HPDE6-E6E7 (cell line): ENCODE results near the gene PTDSS2.
A peak's percentile ranks its signal among the peaks of the same experiment; 100 is the strongest.

Experiments
- DNase-seq: peaks from one replicate; pipeline ENCODE4 v3.0.0; 2011; ENCODE audit warnings: missing footprints; ENCODE audit errors: extremely low spot score

PTDSS2 gene

DNA sequence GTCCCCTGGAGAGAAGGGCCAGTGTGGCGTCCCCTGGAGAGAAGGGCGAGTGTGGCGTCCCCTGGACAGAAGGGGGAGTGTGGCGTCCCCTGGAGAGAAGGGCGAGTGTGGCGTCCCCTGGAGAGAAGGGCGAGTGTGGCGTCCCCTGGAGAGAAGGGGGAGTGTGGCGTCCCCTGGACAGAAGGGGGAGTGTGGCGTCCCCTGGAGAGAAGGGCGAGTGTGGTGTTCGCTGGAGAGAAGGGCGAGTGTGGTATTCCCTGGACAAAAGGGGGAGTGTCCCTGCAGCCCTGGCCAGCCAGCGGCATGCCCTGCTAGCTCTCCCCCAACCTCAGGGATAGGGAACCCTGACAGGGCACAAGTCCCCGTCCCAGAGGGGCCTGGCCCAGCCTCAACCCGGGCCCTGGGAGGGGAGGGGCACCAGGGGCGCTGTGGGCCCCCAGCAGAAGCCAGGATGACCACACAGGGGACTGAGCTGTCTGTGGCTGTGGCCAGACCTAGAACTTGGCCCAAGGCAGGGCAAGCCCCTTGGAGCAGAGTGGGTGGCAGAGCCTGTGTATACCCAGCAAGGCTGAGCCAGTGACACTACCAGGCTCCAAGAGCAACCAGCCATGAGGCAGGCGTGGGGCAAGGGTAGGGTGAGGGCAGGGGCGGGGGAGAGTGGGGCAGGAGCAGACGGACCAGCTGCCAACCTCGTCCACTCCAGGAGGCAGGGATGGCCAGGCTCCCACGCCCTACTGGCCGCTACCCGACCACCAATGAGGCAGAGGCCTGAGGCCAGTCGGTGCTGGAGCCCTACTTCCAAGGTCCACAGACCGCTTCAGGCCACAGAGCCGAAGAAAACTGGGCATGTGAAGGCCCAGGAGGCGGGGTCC, 81.1 kb downstream of the PTDSS2 start:
- DNase-seq, result no peak

DNA sequence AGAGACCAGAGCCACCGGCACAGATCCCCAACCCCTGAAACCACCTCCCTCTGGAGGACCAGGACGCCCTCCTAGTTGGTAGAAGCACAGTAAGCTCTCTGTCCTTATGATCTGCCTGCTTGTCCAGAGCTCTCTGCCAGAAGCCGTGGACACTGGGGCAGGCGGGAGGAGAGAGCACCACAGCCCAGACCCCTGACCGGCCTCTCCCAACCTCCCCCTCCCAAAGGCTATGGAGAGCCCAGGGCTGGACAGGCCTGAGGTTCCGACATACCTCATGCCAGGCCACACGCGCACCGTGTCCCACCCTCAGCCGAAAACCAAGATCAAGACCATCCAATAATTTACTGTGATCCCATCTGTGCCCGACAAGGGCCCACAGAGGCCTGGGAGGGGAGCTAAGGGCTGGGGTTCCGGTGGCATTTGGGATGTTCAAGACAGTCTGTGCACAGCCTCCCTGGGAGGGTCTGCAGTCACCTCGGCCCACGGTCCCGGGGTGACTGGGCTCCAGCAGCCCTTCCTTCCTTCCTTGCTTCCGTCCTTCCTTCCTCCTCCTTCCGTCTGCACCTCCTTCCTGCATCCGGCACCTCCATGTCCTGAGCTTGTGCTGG, 81.9 kb downstream of the PTDSS2 start:
- DNase-seq, result no peak

DNA sequence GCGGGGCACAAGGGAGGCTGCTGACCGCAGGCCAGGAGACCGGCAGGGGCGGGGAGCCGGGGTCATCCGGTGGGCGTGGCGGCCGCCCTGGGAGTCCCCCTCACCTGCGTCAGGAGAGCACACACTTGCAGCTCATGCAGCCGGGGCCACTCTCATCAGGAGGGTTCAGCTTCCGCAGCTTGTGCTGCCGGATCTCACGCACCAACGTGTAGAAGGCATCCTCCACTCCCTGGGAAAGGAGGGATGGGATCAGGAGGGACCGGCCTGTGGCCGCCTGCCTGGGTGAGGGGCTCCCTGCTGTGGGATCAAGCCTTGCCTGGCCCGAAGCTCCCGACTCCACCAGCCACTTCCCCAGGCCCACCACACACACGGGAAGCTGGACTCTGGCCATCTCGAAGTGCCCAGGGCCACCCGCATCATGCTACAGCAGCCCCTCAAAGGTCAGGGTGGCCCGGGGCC, 82.5 kb downstream of the PTDSS2 start:
- DNase-seq, result no peak

DNA sequence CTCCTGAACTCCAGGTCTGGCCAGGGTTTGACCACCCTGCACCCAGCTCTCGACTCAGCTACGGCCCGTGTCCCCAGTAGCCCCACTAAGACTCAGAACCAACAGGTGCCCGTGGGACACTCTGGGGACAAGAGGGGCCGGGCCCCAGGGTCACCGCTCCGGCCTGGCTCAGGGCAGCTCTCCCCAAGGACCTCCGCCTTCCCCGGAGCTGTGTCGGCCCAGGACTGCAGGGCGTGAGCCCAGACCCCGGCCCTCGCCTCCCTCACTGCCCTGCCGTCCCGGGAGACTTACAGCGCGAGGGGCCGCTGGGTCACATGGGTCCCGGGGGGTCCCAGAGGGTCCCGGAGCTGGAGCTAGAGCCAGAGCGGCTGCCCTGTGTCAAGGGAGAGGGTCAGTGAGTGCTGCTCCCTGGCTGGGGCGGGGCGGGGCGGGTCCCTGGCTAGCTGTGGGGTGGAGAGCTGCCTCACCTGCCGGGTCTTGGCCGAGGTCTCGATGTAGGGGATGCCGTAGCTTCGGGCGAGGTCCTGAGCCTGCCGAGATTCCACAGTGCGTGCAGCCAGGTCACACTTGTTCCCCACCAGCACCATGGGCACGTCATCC, 83.0 kb downstream of the PTDSS2 start:
- DNase-seq, result no peak

DNA sequence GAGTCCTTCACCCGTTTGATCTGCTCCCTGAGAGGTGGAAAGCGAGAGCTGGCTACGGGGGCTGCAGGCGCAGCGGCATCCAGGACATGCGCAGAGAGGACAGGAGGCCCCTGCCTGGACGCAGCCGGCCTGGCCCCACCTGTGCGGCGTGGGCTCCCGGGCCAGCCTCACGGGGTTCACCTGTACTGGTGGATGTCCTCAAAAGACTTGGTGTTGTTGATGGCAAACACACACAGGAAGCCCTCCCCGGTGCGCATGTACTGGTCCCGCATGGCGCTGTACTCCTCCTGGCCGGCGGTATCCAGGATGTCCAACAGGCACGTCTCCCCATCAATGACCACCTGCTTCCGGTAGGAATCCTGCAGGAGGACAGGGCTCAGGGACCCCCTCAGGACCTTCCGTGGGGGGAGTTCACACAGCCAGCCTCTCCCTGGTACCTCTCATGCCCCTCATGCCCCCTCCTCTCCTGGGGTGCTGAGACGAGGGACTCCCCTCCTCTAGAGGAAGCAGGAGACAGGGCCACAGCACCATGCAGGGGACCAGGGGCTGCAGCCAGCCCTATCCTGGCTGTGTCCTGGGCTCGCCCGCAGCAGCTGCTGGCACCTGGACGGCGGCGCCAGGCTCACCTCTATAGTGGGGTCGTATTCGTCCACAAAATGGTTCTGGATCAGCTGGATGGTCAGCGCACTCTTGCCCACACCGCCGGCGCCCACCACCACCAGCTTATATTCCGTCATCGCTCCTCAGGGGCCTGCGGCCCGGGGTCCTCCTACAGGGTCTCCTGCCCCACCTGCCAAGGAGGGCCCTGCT, 83.7 kb downstream of the PTDSS2 start:
- no peak for DNase-seq

DNA sequence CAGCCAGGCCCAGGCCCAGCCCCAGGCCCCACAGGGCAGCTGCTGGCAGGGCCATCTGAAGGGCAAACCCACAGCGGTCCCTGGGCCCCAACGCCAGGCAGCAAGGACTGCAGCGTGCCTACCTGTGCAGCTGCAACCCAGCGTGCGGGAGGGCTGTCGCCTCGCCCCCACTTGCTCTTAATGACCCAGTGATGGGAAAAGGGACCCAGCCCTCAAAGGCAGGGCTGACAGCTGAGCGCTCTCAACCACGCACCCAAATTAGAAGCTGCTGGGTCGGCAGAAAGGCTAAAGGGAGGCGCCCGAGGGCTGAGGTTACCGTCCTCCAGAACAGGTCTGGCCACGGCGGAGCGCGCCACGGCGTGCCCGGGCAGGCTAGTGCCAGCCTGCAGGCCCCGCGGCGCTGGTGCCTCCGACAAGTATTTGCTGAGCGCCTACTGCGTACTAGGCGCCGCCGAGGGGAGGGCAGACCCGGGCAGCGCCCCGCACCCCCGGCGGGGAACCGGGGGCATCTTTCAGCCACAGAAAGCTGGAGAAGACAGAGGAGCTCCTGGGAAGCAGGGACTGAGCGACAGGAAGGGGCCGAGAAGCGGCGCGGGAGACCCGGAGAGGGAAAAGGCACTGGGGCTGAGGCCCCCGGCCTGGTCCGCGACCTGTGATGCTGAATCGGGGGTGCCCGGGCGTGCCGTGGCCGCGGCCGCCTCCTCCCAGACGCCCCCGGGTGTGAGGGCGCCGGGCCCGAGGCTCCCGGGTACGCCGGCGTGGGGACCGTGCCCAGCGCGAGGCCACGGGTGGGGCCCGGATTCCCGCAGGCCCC, 84.5 kb downstream of the PTDSS2 start:
- peak; percentile 76 for DNase-seq

DNA sequence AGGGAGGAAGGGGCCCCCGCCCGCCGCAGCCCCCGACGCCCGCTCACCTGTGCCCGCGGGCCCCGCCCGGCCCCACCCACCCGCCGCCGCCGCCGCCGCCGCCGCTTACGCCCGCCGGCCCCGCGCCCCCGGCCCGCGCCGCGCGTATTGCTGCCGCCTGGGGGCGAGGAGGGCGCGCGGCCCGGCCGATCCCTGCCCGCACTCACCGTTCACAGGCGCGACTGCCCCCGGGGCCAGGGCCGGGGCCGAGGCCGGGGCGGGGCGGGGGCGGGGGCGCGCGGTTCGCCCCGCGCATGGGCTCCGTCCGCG, 85.1 kb downstream of the PTDSS2 start:
- DNase-seq, result peak; percentile 22

DNA sequence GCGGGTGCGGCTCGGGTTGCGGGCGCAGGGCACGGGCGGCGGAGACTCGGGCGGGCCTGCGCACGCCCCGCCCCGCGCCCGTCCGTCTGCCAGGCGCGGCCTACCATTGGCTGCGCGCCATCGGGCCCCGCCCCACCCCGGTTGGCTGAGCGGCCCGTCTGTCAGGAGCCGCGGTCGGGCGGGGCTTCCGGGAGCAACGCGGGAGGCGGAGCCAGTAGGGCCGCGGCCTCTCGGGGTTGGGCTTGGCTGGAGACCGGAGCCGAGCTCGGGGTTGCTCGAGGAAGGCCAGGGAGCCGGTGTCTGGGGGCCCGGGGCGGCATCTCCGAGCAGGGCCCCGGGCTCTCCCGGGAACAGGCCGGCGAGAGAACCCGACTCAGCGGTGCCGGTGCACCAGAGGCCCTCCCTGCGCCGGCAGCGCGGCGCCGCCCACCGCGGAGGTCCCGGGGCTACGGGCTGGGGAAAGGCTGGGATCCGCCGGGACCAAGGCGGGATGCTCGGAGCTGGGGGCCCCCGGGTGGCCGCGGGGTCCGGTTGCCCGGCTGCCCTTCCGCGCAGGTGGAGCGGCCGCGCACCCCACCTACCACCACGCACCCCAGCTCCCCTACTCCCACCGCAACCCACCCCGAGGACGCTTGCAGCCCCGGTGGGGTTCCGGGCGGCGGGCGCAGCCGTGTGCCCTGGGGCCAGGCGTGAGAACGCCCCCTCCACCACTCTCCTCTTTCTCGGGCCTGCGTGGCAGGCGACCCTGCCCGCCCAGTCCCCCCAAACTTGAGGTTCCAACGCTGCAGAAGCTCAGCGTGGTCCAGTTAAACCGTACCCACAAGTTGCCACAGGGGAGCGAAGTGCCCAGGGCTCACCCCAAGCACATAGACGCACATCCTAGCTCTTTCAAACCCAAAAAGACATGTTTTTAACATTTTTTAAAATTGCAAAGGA, 85.7 kb downstream of the PTDSS2 start, which contains the start of gene HRAS:
Gene HRAS (minus strand): TSS at position 58 of the 936 bp plus-strand sequence.
- DNase-seq, result peak; percentile 97

DNA sequence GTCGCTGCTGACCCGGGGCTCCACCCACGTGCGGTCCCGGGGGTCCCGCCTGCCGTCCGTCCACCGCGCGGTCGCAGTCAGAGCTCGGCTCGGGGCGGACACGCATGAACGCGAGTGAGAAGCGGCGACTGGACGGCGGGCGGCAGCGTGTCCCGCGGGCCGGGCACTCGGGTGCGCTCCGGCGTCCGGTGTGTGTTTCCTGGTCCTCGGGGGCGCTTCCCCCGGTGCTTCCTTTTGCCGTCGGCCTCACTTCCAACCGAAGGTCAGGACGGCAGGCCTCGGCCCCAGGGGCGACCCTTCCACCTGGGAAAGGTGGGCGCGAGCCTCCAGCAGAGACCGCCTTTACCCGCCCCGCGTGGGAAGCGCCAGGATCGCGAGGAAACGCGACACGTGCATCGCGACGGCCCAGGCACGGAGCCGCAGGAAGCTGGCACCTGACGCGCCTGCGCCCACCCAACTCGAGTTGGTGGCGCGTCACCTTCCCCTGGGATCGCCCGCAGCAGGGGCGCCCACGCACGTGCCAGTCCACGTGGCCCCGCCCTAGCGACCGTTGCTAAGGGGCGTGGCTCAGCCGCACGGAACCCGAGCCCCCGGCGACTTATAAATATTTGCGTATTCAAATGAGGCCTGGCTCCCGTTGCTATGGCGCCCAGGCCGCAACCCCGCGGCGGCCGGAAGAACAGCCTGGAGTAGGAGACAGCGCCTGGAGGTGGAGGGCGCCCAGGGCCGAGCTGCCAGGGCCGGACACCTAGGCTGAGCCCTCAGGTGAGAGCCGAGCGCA, 87.0 kb downstream of the PTDSS2 start, which contains the start of gene LRRC56:
Gene LRRC56 (plus strand): TSS at position 687 of the 781 bp plus-strand sequence. CDS start 3,158 bp downstream, outside the sequence.
- DNase-seq, result peak; percentile 83

DNA sequence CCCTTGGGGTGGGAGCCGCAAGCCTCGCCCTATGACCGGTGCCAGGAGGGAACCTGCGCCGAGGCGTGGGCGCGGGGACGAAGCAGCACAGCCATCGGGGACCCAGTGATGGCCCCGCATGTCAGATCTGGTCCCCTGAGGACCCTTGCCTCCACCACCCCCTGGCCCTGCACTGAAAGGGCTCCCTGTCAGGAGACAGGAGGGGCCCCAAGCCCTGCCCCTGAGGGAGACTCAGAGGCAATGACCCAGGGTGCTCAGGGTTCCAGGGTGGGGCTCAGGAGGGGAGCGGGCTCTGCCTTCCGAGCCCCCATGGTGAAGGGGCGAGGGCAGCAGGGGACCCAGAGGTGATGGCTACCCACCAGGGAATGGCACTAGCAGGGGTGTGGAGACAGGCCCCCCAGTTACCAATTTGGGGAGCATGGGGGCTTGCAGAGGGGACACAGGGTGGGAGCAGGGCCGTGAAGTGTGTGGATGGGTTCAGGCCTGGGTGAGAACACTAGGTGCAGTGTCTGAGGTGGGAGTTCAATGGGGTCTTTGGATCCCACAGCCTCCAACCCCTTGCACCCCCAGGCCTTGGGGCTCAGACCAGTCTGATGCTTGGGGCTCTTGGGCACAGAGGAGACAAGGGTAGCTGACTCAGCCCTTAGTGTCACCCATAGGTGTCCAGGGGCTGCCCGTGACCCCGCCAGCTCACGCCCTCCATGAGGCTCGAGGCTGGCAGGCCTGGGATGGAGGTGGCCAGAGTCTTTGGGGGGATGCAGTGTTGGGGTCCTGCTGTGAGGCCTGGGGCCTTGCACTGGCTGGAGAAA, 87.7 kb downstream of the PTDSS2 start:
- no peak for DNase-seq

DNA sequence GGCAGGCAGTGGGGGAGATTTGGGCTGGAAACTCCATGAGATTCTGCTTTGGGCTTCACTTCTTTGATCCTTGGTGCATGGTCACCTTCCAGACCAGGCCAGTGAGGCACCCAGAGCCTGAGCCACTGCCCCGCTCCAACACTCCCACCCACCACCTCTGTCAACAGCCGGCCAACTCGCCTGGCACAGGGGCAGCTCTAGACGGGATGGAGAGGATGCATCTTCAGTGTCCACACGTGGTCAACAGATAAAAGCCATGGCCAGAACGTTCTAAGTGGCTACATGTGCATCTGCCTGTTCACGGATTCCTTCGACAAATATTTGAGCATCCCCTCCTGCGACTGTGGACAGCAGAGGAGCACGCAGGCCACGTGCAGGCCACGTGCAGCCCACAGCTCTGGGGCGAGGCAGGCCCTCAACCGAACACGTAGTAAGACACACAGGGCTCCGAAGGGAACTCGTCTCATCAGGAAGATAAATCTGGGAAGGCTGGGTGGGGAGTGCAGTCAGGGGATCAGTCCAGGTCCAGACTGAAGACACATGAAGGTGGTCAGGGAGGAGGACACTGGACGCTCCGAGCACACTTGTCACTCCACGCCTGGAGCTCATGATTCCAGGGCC, 88.5 kb downstream of the PTDSS2 start:
- DNase-seq, result no peak

DNA sequence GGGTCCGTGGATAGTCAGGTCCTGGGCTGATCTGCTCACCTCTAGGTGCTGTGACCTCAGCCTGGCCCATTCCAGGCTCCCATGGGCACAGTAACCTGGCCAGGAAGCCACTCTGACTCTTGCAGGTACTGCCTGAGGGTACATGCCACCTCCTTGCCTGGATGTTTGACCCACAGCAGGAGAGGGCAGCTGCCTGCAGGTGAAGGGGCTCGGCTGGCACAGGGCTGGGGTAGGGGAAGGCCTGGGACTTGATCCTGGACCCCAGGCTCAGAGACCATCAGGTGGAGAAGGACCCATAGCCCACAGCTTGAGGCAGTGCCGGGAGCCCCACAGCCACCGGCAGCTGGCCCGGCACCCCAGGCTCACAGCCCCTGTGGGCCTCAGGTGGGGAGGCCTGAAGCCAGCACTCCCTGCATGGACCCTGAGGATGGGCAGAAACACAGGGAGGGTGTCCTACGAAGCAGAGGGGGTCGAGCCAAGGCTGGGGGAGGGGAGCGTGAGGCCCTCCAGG, 89.9 kb downstream of the PTDSS2 start:
- no peak for DNase-seq
